Uterus (tissue), 2 donors: Measurements from ENCODE around the gene TRIM68.

Source experiments
- CTCF ChIP-seq, 4 experiments: fragments of 200-600 bp in 2 of 4; fragments of 450-650 bp in 2 of 4; sonication (generic) in 2 of 4; IDR thresholded peaks; one replicate each; pipeline ENCODE4 v1.5.1; 2016 to 2019; ENCODE audit warnings: antibody characterized with exemption in 4 of 4, mild to moderate bottlenecking in 2 of 4, moderate library complexity in 1 of 4
- POLR2A ChIP-seq, 2 donors: fragments of 450-650 bp; IDR thresholded peaks; one replicate each; pipeline ENCODE4 v1.6.1; 2016; ENCODE audit warnings: antibody characterized with exemption in 2 of 2, mild to moderate bottlenecking in 1 of 2, moderate library complexity in 1 of 2

GRCh38 chr11:4645974-4646373 lies 37.9 kb upstream of the TRIM68 start:
- no peak for TF ChIP-seq POLR2A (IDR thresholded peaks at IDR 0.05)
- no peak for TF ChIP-seq CTCF (IDR thresholded peaks at IDR 0.05)
